Naive B cell (primary cell): ENCODE data around the gene MYO3B. TPM values are rescaled to one million over a fixed set of nuclear protein-coding genes. Genes with fewer than 3 reads are reported as not detected.
A peak's percentile ranks its signal among the peaks of the same experiment; 100 is the strongest.
"Not testable (repeated sequence)": the region's sequence is repeated elsewhere in the genome, so short reads cannot be mapped to it uniquely, and the experiment has no call there.

Experiments
- ATAC-seq, 2 donors: fragments of 150-1000 bp; cut with Tn5 transposase; 2 replicates each; pipeline ENCODE4 v1.10.0; 2021; ENCODE audit warnings: low read depth in 2 of 2, mild to moderate bottlenecking in 2 of 2, moderate library complexity in 2 of 2
- DNase-seq: peaks from one replicate; pipeline ENCODE4 v3.0.0; 2022
- H3K27ac Mint-ChIP-seq, 6 donors: one replicate each; pipeline ENCODE4 v1.8.0; 2020 to 2022; ENCODE audit warnings: mild to moderate bottlenecking in 6 of 6, mixed read lengths in 6 of 6, moderate library complexity in 5 of 6, inconsistent platforms in 2 of 6
- H3K27me3 Mint-ChIP-seq, 3 donors: one replicate each; pipeline ENCODE4 v1.8.0; 2021 to 2022; ENCODE audit warnings: mixed read lengths in 3 of 3, mild to moderate bottlenecking in 1 of 3
- H3K36me3 Mint-ChIP-seq, 2 donors: one replicate each; pipeline ENCODE4 v1.8.0; 2020 to 2022; ENCODE audit warnings: mixed read lengths in 2 of 2, inconsistent platforms in 1 of 2, mild to moderate bottlenecking in 1 of 2
- H3K4me1 Mint-ChIP-seq, 3 donors: one replicate each; pipeline ENCODE4 v1.8.0; 2020 to 2022; ENCODE audit warnings: mixed read lengths in 3 of 3, inconsistent platforms in 1 of 3, mild to moderate bottlenecking in 1 of 3, moderate library complexity in 1 of 3
- H3K4me3 Mint-ChIP-seq, 8 donors: one replicate each; pipeline ENCODE4 v1.8.0; 2020 to 2022; ENCODE audit warnings: mild to moderate bottlenecking in 8 of 8, mixed read lengths in 8 of 8, moderate library complexity in 8 of 8, inconsistent platforms in 2 of 8
- H3K9me3 Mint-ChIP-seq, 7 donors: one replicate each; pipeline ENCODE4 v1.8.0; 2020 to 2022; ENCODE audit warnings: mixed read lengths in 7 of 7, mild to moderate bottlenecking in 5 of 7, inconsistent platforms in 2 of 7, moderate library complexity in 1 of 7
- polyA plus RNA-seq, 6 donors: library from polyadenylated mRNA; unstranded; fragments of 300-500 nt; fragmentation: Illumina TruSeq; gene quantifications; one replicate each; pipeline ENCODE4 v1.2.3, GENCODE V29; 2021; ENCODE audit warnings: low read depth in 6 of 6

The MYO3B gene
- polyA plus RNA-seq, 6 donors from 2014 or later = not detected

DNA sequence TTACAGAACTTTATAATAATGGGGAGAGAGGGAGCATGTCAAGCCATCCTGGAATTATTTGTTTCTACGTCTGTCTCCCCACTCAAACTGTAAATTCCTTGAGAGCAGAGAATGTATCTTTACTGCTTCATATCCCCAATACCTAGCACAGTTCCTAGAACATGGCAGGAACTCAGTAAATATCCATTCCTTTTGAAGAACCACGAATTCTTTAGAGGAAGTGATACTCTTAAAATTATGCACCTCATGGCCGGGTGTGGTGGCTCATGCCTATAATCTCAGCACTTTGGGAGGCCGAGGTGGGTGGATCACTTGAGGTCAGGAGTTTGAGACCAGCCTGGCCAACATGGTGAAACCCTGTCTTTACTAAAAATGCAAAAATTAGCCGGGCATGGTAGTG, 171.3 kb downstream of the MYO3B start:
- H3K27ac Mint-ChIP-seq, H3K4me3 Mint-ChIP-seq, ATAC-seq, H3K36me3 Mint-ChIP-seq, DNase-seq, H3K9me3 Mint-ChIP-seq: not testable (repeated sequence)
- peaks cover 4 to 27% (median 6%) of the 10 kb centered on the region in 3 donors for H3K27me3 Mint-ChIP-seq
- peaks cover 3 to 15% (median 8%) of the 10 kb centered on the region in 3 donors for H3K4me1 Mint-ChIP-seq

DNA sequence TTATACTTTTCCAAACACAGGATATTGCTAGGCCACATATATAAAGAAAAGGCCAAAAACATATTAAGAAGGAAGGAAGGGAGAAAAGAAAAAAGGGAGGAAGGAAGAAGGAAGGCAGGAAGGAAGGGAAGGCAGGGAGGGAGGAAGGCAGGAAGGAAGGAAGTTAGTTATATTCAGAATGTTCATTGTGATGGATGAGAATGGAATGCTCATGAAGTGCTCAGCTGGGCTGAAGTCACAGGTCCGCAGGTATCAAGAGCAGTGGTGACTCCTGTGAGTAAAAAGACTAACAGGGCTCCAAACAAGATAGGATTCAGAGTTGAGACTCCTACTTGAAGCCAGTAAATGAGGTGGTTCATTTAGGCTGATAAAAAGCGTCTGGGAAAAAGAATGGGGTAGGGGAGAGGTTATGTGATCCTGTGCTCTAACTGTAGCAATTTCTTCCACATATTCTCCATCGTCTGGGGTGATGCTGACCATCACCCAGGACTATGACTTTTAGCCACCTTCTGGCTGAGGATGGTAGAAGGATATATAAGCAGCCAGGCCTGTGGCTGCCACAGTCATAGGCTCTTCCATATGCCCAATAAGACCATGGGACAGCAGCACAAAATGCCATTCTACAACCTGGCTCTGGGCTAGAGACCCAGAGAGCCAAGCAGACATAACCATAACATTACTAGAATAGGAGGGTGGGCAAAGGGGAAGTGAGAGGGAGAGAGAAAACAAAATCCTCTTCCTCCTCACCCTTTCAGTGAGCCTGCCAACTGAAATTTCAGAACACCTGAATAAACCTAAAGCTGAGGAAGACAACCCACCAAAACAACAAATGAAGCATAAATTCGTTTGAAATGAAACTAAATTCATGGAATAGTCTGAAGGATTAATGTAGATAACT, 173.2 kb downstream of the MYO3B start:
- peaks cover 4 to 27% (median 6%) of the 10 kb centered on the region in 3 donors for H3K27me3 Mint-ChIP-seq
- H3K9me3 Mint-ChIP-seq = no peaks in the 10 kb centered on the region
- no peak overlapping the region for H3K27ac Mint-ChIP-seq
- no peak for DNase-seq
- peaks cover 3 to 17% (median 8%) of the 10 kb centered on the region in 3 donors for H3K4me1 Mint-ChIP-seq
- H3K36me3 Mint-ChIP-seq = no peaks in the 10 kb centered on the region
- H3K4me3 Mint-ChIP-seq = no peak overlapping the region
- no peak for ATAC-seq

DNA sequence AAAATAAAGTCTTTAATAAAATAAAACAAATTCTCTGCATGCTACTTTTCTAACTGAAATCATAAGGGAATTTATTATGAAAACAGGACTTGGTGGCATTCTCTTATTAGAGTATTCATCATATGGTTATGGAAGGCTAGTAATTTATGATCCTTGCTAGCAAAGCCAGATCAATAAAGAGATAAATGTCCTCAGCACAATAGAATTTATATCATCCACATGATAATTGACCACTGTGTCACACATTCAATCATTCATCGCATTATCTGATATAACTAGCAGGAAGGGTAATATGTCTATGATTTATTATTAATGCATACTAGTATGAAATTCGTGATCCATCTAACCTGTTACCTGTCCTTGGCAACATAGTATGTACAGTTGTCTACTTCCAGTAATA, 175.8 kb downstream of the MYO3B start:
- peaks cover 4 to 25% (median 6%) of the 10 kb centered on the region in 3 donors for H3K27me3 Mint-ChIP-seq
- no peak overlapping the region for H3K27ac Mint-ChIP-seq
- peaks cover 3 to 17% (median 8%) of the 10 kb centered on the region in 3 donors for H3K4me1 Mint-ChIP-seq
- no peak for ATAC-seq
- H3K36me3 Mint-ChIP-seq = no peaks in the 10 kb centered on the region
- no peak overlapping the region for H3K4me3 Mint-ChIP-seq
- no peaks in the 10 kb centered on the region for H3K9me3 Mint-ChIP-seq
- DNase-seq = no peak

DNA sequence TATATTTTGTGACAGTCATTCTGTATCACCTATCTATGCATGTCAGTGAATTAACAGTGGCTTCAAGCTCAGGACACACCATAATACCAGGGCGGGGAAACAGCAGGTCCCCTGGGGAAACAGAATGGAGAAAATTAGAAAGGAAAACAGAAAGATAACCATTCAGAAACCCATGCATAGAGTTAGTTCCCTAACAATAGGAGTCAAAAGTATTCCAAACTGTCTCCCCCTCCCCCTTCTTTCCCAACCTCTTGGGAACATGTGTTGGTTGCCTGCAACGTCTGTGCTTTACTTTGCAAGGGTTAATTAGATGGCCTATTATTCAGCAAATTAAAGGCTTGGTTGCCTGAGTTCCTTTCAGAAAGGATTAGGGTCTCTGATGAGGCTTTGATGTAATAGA, 176.4 kb downstream of the MYO3B start:
- ATAC-seq = no peak
- peaks cover 3 to 17% (median 8%) of the 10 kb centered on the region in 3 donors for H3K4me1 Mint-ChIP-seq
- no peaks in the 10 kb centered on the region for H3K9me3 Mint-ChIP-seq
- no peak for DNase-seq
- H3K36me3 Mint-ChIP-seq = no peaks in the 10 kb centered on the region
- H3K4me3 Mint-ChIP-seq = no peak overlapping the region
- peaks cover 6 to 19% (median 11%) of the 10 kb centered on the region in 3 donors for H3K27me3 Mint-ChIP-seq
- no peak overlapping the region for H3K27ac Mint-ChIP-seq

DNA sequence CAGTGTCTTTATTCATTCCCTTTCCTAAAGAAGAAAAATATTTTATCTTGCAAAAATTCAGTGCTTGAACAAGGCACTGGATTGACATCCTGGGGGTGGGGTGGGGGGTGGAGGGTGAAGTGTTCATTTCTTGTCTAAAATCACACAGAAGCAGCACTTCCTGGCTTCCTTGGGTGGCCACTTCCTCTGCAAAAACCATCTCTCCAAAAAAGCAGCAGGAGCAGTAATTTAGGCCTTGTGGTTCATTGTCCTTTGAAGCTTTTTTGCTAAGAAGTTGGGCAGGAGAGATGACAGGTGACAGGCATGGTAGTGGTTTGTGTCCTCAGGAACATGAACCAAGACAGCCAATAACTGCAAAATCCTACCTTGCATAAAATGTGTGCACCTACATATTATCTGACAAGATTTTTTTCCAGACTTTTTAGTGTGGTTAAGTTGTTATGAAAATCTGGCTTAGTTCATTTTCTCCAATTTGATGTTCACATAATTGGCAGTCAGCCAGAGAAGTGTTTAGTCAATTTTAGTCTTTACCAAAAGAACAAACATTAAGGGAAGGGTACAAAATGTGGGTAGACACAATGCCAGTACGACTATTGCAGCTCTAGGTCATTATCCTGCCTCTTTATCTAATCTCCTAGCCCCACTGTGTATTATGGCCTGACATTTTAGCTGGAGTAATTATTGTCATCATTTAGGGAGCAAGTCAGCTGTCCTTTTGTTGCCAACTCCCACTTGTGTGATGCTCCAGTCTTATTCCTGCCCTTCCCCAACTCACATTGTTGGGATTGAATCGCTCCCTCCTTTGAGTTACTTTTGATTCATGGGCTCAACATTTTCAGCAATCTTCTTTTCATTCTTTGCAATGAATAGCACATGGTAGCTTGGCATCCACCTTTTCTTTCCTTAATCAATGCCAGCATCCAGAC, 177.2 kb downstream of the MYO3B start:
- Mint-ChIP-seq H3K9me3 (no peaks in the 10 kb centered on the region), H3K4me3 (no peak overlapping the region), H3K36me3 (no peaks in the 10 kb centered on the region), H3K4me1 (peaks cover 3 to 17% (median 8%) of the 10 kb centered on the region in 3 donors), H3K27me3 (peaks cover 6 to 17% (median 12%) of the 10 kb centered on the region in 3 donors), H3K27ac (no peak overlapping the region)
- no peak for DNase-seq
- no peak for ATAC-seq

DNA sequence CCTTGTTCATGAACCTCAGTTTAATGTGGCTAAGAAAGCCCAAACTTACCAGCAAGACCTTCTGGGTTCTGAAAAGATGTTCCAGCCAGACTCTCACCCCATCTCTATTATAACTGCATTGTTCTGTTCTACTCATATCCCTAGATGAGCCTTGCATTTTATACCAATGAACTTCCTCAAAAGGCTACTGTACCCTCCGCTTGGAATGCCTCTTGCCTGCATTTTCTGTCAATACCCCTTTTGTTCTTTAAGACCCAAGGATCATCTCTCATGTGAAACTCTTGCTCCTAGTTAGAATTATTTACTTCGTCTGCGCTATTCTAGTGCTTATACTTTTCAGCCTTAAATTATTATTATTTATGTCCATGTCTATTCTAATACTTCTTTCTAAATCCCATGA, 181.5 kb downstream of the MYO3B start:
- DNase-seq = no peak
- no peak overlapping the region for H3K27ac Mint-ChIP-seq
- no peak for ATAC-seq
- no peaks in the 10 kb centered on the region for H3K9me3 Mint-ChIP-seq
- H3K4me1 Mint-ChIP-seq = peaks cover 0 to 5% (median 0%) of the 10 kb centered on the region in 3 donors
- no peaks in the 10 kb centered on the region for H3K36me3 Mint-ChIP-seq
- H3K4me3 Mint-ChIP-seq = no peak overlapping the region
- H3K27me3 Mint-ChIP-seq = peaks cover 6 to 23% (median 13%) of the 10 kb centered on the region in 3 donors

- peaks cover 0 to 5% (median 0%) of the 10 kb centered on the region in 3 donors for H3K4me1 Mint-ChIP-seq
- H3K4me3 Mint-ChIP-seq = no peak overlapping the region
- H3K27me3 Mint-ChIP-seq = peaks cover 14 to 28% (median 21%) of the 10 kb centered on the region in 3 donors
- H3K9me3 Mint-ChIP-seq = no peaks in the 10 kb centered on the region
- DNase-seq (no peak), ATAC-seq (no peak)
- H3K27ac Mint-ChIP-seq = no peak overlapping the region
- no peaks in the 10 kb centered on the region for H3K36me3 Mint-ChIP-seq
Measured at GRCh38 chr2:170360546-170361089, 182.7 kb downstream of the MYO3B start.

- Mint-ChIP-seq H3K36me3 (no peaks in the 10 kb centered on the region), H3K9me3 (no peaks in the 10 kb centered on the region), H3K4me1 (peaks cover 0 to 5% (median 0%) of the 10 kb centered on the region in 3 donors), H3K27ac (peak overlapping the region in 1 of 6 donors; percentile 2), H3K4me3 (no peak overlapping the region), H3K27me3 (peaks cover 21 to 34% (median 21%) of the 10 kb centered on the region in 3 donors)
- ATAC-seq (no peak), DNase-seq (peak; percentile 25)
Measured at GRCh38 chr2:170361090-170361936, 183.4 kb downstream of the MYO3B start.

DNA sequence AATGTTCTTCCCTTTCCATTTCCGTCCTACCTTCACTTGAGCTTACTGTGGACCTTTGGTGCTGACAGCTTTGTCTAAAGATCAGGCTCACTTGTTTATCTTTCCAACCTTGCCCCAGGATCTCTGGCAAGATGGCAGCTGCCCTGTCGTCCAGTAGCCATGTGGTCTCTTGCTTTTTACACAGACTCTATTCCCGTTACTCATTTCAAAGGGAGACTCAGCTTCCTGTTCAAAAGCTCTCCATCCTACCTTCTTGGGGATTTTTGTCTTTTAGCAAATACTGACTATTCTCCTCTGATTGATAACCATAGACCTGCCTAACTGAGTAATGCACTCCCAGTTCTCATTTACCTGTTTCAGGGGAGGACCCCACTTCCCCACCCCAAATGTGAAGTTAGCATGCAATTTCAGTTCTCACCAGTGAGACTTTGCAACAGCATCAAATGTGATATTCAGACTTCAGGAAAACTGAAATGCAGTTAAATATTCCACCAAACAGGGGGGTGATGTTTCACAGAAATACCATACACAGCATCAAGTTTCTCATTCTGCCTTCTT, 184.4 kb downstream of the MYO3B start:
- DNase-seq (no peak), ATAC-seq (no peak)
- Mint-ChIP-seq H3K9me3 (no peaks in the 10 kb centered on the region), H3K4me1 (peaks cover 0 to 5% (median 0%) of the 10 kb centered on the region in 3 donors), H3K27me3 (peaks cover 30 to 44% (median 30%) of the 10 kb centered on the region in 3 donors), H3K27ac (no peak overlapping the region), H3K36me3 (no peaks in the 10 kb centered on the region), H3K4me3 (no peak overlapping the region)

GRCh38 chr2:170362871-170363631, 185.1 kb downstream of the MYO3B start:
- peaks cover 0 to 5% (median 0%) of the 10 kb centered on the region in 3 donors for H3K4me1 Mint-ChIP-seq
- ATAC-seq = no peak
- H3K4me3 Mint-ChIP-seq = no peak overlapping the region
- H3K27me3 Mint-ChIP-seq = peaks cover 31 to 44% (median 32%) of the 10 kb centered on the region in 3 donors
- H3K36me3 Mint-ChIP-seq = no peaks in the 10 kb centered on the region
- H3K9me3 Mint-ChIP-seq = no peaks in the 10 kb centered on the region
- H3K27ac Mint-ChIP-seq = no peak overlapping the region
- DNase-seq = no peak

DNA sequence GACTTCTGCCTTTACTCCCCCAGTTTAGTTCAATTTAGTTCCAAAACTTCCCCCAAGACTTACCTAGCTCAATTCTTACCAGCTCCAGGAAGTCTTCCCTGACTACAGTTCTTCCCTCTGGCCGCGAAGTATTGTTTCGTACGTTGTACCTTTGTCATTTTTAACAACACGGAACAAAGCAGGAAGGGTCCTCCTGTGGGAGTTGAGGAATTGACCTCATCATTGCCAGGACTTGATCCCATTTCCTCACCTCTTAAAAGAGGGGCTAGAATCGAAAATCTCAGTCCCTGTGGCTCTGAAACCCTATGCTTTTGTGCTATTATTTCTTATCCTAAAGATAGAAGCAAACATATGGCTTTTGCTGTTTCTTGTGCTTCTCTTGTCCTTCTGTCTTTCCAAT, 187.1 kb downstream of the MYO3B start:
- Mint-ChIP-seq H3K27me3 (peaks cover 29 to 40% (median 37%) of the 10 kb centered on the region in 3 donors), H3K27ac (no peak overlapping the region), H3K36me3 (no peaks in the 10 kb centered on the region), H3K4me3 (peak overlapping the region in 1 of 8 donors; percentile 25), H3K4me1 (peaks cover 0 to 5% (median 0%) of the 10 kb centered on the region in 3 donors), H3K9me3 (no peaks in the 10 kb centered on the region)
- ATAC-seq = no peak
- DNase-seq = no peak

- peaks cover 2 to 5% (median 4%) of the 10 kb centered on the region in 3 donors for H3K4me1 Mint-ChIP-seq
- H3K4me3 Mint-ChIP-seq = no peak overlapping the region
- H3K36me3 Mint-ChIP-seq = no peaks in the 10 kb centered on the region
- no peaks in the 10 kb centered on the region for H3K9me3 Mint-ChIP-seq
- ATAC-seq (no peak), DNase-seq (no peak)
- H3K27me3 Mint-ChIP-seq = peaks cover 29 to 42% (median 36%) of the 10 kb centered on the region in 3 donors
- no peak overlapping the region for H3K27ac Mint-ChIP-seq
Measured at GRCh38 chr2:170365686-170366085, 187.7 kb downstream of the MYO3B start.
